Measurements from ENCODE around the gene COMT. TPM values are rescaled to one million over a fixed set of nuclear protein-coding genes. Genes with fewer than 3 reads are reported as not detected.
A peak's percentile ranks its signal among the peaks of the same experiment; 100 is the strongest.

Gene COMT
- 175 TPM for total RNA-seq
- long read RNA-seq, transcript COMT-202 (6 exons, 2,437 nt), result major isoform, 175 of 242 reads
- long read RNA-seq, transcript COMT-209 (4 exons, 1,035 nt), result minor isoform, 21 of 242 reads
- long read RNA-seq, partial matches to known transcripts, result 26 of 242 reads
- long read RNA-seq, other reads (novel, unspliced or antisense), result 20 of 242 reads

DNA sequence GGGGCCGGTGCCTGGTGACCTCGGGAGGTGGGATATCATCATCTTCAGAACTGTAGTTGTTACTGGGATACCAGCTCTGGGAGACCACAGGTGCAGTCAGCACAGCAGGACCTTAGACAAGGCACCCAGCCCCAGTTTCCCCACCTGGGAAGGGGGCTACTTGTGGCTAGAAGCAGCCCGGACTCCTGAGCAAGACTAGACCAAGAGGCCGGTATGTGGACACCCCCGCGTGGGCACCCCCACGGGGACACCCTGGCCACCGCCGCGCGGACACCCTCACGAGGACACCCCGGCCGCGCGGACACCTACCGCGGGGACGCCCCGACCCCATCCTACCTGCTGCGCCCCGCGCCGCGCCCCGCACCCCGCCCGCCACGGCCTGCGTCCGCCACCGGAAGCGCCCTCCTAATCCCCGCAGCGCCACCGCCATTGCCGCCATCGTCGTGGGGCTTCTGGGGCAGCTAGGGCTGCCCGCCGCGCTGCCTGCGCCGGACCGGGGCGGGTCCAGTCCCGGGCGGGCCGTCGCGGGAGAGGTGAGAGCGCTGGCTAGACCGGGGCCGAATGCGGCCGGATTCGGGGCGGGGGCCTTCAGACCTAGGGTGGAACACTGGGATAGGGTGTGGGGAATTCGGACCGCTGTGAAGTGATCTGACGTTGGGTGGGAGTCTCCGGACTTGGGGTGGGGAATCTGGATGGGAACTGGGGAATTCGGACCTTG lies at the start of gene COMT, which contains the start of gene TXNRD2:
TSS of gene COMT (plus strand) at position 408 of the 718 bp plus-strand sequence. CDS start 20,755 bp downstream, outside the sequence.
TSS of gene TXNRD2 (minus strand) at position 454 of the 718 bp plus-strand sequence. CDS start at position 439, 15 bp downstream.
- no peak for TF ChIP-seq CTCF (IDR thresholded peaks at IDR 0.05)
- ATAC-seq (peak; percentile 91), DNase-seq (peak; percentile 90)
- peak within 1 kb of the TSS; percentile 96 for H3K27ac ChIP-seq
- H3K4me3 ChIP-seq, result peak within 1 kb of the TSS; percentile 88
- no peaks in the 10 kb centered on the region for H3K36me3 ChIP-seq
- intact Hi-C loops (cut with DNase I), result no loop called here
- H3K4me1 ChIP-seq, result peaks cover 47% of the 10 kb centered on the region
- H3K27me3 ChIP-seq, result no peaks in the 10 kb centered on the region
- H3K9me3 ChIP-seq, result no peaks in the 10 kb centered on the region

DNA sequence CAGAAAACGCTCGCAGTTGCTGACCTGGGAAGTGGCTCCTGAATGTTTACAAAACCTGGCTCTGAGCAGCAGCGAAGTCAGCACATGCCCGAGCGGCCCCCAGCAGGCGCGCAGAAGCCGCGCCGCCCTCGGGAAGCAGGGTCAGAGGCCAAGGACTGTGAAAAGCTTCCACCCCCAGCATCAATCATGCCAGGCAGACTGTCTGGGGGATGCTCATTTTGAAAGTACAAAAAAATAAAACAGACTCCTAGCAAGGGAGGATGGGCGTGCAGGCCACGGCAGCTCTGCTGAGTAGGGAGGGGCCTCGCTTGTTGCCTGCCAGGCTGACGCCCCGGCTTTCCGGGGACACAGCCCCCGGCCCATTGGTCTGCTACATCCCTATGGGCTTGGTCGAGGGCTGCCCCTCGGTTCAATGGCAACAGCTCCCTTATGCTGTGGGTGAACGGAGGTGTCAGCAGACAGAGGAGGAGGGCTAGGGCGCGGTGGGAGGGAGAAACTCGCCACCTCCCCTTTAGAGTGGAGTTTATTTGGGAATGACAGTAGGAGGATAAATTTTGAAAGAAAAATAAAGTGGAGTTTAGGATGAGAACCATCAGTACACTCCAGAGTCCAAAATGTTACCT lies 49.2 kb upstream of the COMT start:
- H3K4me1 ChIP-seq, result peaks cover 23% of the 10 kb centered on the region
- ATAC-seq (no peak), DNase-seq (no peak)
- intact Hi-C loops (cut with DNase I), result no loop called here
- no peaks in the 10 kb centered on the region for H3K9me3 ChIP-seq
- H3K27me3 ChIP-seq, result no peaks in the 10 kb centered on the region
- H3K4me3 ChIP-seq, result peak overlapping the region; percentile 8
- peaks cover 19% of the 10 kb centered on the region for H3K36me3 ChIP-seq
- H3K27ac ChIP-seq, result peak overlapping the region; percentile 55
- TF ChIP-seq CTCF (IDR thresholded peaks at IDR 0.05), result no peak

DNA sequence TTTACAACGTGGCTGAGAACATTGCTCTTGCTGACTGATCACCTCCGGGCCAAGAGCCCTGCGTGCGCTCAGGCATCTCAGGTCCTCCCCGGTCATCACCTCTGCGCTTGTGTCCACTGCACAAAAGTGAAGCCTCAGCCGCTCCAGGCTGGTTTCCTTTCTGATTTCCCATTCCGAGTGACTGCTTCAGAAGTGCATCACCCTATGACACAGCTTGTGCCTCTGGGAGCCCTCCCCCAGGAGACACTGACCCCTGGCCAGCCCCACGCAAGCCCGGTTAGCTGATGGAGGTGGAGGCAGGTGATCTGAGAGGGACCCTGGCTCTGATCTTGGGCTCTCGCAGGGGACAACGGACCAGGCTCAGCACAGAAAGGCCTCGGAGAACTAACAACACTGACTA lies 48.6 kb upstream of the COMT start:
- no peaks in the 10 kb centered on the region for H3K9me3 ChIP-seq
- ATAC-seq, result no peak
- no peak for DNase-seq
- H3K27ac ChIP-seq, result no peak overlapping the region
- peaks cover 19% of the 10 kb centered on the region for H3K4me1 ChIP-seq
- intact Hi-C loops (cut with DNase I), result no loop called here
- H3K27me3 ChIP-seq, result no peaks in the 10 kb centered on the region
- H3K36me3 ChIP-seq, result peaks cover 25% of the 10 kb centered on the region
- H3K4me3 ChIP-seq, result no peak overlapping the region
- TF ChIP-seq CTCF (IDR thresholded peaks at IDR 0.05), result no peak

DNA sequence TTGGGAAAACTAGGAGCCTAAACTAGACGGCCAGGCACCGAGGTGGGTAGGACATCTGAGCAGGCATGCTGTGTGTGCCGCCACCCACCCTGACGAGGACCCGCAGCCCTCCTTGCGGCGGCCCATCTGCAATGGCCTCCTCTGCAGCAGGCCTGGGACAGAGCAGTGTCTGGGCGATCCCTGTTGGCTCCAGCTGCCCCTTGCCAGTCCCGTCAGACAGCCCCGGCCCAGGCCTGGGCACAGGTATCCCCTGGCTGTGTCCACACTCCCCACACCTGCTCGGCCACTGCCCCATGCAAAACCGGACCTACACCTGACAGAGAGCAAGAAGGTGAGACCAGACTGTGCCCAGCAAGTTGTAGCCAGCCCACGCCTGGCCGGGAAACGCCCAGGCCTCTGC lies 48.2 kb upstream of the COMT start:
- intact Hi-C loops (cut with DNase I), result no loop called here
- no peak for ATAC-seq
- no peak for TF ChIP-seq CTCF (IDR thresholded peaks at IDR 0.05)
- Histone ChIP-seq H3K27me3 (no peaks in the 10 kb centered on the region), H3K4me1 (peaks cover 19% of the 10 kb centered on the region), H3K36me3 (peaks cover 29% of the 10 kb centered on the region), H3K4me3 (no peak overlapping the region), H3K27ac (no peak overlapping the region), H3K9me3 (no peaks in the 10 kb centered on the region)
- no peak for DNase-seq

DNA sequence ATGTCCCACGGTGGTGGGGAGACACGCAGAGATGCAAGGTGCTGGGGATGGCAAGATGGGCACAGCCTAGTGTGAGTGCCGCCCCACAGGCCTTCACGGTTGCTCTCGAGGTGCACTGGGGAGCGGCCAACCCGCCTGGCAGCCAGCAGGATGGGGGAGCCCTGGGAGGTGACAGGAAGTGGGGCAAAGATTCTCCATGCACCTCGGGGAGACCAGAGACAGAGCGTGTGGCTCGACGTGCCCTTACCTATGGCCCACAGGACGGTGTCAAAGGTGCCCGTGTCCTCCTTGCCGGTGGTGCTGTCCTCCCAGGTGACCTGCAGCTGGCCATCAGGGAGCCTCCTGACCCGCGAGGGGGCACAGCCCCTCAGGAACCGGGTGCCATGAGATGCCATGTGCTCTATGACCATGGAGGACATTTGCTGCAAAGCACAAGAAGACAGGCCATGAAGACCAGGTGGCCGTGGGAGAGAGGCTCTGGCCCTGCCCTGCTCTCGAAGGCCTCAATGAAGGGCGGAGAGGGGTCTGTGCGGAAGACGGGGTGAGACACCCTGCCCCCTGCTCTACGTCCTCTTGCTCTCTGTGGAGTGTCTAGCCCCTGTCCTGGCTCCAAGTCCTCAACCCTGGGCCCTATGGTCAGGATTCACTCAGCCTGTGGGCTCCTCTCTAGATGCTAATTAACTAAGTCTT lies 46.3 kb upstream of the COMT start:
- Histone ChIP-seq H3K27ac (no peak overlapping the region), H3K4me3 (no peak overlapping the region), H3K9me3 (no peaks in the 10 kb centered on the region), H3K27me3 (no peaks in the 10 kb centered on the region), H3K4me1 (peaks cover 19% of the 10 kb centered on the region), H3K36me3 (peaks cover 39% of the 10 kb centered on the region)
- DNase-seq (no peak), ATAC-seq (no peak)
- intact Hi-C loops (cut with DNase I), result no loop called here
- TF ChIP-seq CTCF (IDR thresholded peaks at IDR 0.05), result no peak
